PFSK-1 (cell line): ENCODE results near the gene UBFD1.

Experiments
- POLR2AphosphoS5 ChIP-seq: IDR thresholded peaks from 2 replicates; pipeline ENCODE4 v1.6.1; 2012; ENCODE audit warnings: low read depth, mild to moderate bottlenecking, control low read depth, low read length, moderate library complexity
- REST ChIP-seq, 2 experiments: IDR thresholded peaks; 2 replicates each; pipeline versions ENCODE4 v1.6.1 to v1.8.0; 2011 to 2012; ENCODE audit warnings: low read depth in 2 of 2, low read length in 2 of 2, control low read depth in 1 of 2, inconsistent platforms in 1 of 2, mild to moderate bottlenecking in 1 of 2, moderate library complexity in 1 of 2; ENCODE audit not compliant: insufficient read depth in 1 of 2

DNA sequence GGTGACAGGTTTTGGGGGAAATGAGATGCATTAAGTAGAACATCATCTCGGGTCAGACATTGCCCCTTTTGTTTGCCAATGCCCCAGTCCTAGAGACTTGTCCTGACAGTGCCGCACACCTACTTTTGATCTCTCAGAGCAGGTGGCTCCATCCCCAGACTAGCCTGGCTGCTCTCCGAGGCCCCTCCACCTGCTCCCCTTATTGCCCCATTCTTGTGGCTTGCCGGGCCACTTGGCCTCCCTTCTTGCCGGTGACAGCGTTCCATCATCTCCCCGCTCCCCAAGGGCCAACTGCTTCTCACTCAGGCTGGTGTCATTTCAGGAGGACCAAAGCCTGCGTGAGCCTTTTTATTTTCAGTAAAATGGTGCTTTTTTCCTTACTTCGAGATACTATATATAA, 14.9 kb downstream of the UBFD1 start:
- TF ChIP-seq POLR2AphosphoS5 (no peak), REST (IDR thresholded peaks at IDR 0.05; ENCODE audit: insufficient read depth in 1 of 2, low read depth in 2 of 2, low read length in 2 of 2) (no peak)
